HS-27A (cell line): ENCODE data around the gene LRRC26.
A peak's percentile ranks its signal among the peaks of the same experiment; 100 is the strongest.

Source experiments
- DNase-seq: peaks from one replicate; pipeline ENCODE4 v3.0.0-alpha.2; 2012; ENCODE audit warnings: low read depth, missing footprints

LRRC26 gene, protein sequence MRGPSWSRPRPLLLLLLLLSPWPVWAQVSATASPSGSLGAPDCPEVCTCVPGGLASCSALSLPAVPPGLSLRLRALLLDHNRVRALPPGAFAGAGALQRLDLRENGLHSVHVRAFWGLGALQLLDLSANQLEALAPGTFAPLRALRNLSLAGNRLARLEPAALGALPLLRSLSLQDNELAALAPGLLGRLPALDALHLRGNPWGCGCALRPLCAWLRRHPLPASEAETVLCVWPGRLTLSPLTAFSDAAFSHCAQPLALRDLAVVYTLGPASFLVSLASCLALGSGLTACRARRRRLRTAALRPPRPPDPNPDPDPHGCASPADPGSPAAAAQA

DNA sequence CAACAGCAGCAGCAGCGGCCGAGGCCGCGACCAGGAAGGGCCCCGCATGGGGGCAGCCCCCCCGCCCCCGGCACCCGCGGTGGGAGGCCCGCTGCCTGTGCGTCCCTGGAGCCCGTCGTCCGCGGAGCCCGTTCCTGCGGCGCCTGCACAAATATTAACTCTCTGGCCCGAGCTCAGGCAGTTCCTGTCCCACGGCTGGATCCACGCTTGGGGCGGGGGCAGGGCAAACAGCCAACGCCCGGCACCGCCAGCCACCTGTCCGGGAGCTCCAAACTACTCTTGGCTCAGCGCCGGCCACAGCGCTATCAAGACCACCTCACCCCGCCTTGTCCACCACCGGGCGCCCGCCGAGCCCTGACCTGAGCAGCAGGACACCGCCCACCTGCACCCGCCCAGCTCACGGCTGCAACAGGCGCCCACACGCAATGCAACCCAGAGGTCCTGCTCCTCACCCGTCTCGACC, at the start of gene LRRC26:
LRRC26 (minus strand) TSS at position 156 of the 463 bp plus-strand sequence; CDS start at position 48, 108 bp downstream.
- DNase-seq, result no peak

DNA sequence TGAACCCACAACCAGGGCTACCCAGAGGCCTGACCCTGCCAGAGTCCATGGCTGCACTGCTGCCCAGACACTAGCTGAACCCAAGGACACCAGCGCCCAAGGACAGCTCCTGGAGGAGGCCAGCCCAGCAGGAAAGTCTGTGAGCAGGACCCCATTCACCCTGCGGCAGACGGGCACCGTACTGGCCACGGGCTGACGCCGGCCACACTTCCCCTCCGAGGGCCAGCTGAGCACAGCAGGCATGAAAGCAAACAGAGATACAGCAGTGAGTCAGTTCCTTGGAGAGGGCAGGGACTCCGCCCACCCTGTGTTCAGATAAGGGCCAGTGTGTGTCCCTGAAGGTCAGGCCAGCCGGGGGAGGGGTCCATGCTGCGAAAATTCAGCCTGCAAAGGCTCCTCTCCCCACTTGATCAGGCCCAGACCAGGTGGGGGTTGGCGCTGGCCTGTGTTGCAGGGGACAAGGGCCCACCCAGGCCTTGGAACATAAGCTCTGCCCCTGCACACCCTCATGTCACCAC, 49.0 kb upstream of the LRRC26 start:
- DNase-seq, result no peak

DNA sequence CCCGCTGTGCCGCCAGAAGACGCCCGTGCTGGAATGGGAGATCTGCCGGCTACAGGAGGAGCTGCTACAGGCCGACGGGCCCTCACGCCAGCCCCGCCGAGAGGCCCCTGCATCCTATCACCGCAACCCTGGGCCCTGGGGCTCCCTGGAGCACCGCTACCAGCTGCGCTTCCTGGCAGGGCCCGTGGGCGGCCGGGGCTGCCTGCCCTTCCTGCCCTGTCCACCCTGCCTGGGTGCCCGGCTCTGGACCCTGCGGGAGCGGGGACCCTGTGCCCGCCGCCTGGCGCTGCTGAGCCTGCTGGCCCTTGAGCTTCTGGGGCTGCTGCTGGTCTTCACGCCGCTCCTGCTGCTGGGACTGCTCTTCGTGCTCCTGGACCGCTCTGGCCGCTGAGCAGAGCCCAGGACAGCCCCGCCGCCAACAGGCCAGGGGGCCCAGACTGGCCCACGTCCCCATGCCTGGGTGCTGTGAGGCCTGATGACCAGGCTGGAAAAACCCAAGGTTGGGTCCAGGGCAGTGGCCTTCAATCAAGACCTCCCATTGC, 48.4 kb upstream of the LRRC26 start:
- no peak for DNase-seq

DNA sequence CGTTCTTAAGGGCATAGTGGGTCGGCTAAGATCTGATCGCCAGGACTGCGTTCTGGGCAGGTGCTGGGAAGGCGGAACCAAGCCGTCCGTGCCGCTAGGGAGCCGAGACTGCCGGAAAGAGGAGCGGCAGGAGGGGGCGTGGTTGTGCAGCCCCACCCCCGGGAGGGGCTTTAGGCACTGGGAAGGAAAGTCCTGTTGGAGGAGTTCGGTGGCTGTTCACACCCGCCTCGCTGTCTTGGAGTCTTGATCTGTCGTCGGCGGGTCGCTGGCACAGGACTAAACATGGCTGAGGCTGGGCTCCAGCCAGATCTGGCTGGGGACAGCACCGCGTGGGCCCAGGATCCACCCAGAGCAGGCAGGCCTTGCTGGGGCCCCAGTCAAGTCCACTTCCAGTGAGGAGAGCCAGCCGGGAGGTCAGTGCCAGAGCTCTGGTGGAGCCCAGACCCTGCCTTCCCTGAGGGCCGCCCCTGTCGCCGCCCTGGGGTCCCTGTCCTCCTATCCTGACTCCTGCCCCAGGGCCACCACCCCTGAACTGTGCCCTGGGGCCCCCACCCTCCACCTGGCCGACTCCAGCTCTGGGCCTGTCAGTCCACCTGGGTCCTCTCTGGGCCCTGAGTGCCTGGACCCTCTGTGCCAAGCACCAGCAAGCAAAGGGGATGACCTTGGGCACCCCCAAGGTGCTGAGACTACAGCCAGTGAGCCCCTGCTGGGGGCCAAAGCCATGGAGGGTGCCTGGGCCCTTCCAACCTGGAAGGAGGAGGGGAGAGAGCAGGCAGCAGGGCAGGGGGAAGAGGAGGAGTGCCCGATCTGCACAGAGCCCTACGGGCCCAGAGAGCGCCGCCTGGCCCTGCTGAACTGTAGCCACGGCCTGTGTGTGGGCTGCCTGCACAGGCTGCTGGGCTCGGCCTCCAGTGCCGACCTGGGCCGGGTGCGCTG, 47.7 kb upstream of the LRRC26 start:
- no peak for DNase-seq

DNA sequence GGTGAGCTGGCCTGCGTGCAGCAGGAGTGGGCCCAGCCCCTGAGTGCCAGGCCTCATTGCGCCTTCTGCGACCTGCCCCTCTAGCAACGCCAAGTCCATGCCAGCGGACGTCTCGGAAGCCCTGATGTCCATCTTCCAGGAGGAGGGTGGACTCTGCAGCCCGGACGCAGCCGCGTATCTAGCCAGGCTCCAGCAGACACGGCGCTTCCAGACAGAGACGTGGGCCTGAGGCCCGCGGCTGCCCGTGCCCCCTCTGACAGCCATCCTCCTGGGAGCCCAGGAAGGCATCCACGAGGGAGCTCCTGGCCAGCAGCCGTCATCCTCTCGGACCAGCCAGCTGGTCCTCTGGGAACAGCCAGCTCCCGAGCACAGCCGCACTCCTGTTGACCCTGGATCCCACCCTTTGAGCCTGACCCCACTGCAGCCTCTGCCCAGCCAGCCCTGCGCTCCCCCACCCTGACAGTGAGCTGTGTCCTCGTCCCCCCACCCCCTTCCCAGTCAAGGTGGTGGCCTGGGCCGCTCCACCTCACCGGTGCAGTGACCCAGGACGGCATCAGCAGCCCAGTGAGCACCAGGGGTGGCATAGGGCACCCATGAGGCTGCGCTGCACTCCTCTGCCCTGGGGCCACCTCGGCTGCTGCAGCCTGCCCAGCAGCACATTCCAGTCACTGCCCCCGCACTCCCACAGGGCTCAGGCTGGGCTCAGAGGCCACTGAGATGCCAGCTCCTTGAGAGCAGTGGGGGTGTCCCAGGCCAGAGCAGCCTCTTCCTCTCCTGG, 46.5 kb upstream of the LRRC26 start:
- no peak for DNase-seq

DNA sequence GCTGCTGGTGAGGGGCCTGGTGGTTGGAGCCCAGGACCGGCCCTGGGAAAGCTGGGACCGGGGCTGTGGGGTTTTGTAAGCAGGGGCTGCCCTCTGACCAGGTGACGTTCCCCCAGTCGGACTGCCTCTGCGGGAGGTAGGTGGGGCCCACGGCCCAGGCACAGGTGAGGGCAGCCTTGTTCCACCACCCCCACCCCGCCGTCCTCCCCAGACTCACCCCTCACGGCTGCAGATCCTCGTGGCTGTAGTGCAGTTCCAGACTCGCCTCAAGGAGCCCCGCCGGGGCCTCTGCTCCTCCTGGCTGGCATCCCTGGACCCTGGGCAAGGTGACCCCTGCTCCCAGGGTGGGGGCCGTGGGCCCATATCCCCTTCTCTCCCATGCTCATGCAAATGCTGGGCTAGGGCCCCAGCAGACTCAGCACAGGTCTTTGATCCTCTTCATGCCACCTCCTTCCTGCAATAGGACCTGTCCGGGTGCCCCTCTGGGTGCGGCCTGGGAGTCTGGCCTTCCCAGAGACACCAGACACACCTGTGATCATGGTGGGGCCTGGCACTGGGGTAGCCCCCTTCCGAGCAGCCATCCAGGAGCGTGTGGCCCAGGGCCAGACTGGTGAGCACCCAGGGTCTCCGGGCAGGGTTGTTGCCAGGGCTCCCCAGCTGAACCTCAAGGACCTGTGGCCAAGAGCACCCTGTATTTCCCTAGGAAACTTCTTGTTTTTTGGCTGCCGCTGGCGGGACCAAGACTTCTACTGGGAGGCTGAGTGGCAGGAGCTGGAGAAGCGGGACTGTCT, 45.5 kb upstream of the LRRC26 start:
- no peak for DNase-seq

DNA sequence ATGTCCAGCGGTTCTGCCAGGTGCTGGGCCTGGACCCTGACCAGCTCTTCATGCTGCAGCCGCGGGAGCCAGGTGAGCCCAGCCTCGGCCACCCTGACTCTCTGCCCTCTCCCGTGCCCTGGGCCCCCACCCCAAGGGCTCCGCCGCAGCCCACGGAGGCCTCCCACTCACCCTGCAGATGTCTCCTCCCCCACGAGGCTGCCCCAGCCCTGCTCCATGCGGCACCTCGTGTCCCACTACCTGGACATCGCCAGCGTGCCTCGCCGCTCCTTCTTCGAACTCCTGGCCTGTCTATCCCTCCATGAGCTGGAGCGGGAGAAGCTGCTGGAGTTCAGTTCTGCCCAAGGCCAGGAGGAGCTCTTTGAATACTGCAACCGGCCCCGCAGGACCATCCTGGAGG, 44.8 kb upstream of the LRRC26 start:
- DNase-seq, result no peak

DNA sequence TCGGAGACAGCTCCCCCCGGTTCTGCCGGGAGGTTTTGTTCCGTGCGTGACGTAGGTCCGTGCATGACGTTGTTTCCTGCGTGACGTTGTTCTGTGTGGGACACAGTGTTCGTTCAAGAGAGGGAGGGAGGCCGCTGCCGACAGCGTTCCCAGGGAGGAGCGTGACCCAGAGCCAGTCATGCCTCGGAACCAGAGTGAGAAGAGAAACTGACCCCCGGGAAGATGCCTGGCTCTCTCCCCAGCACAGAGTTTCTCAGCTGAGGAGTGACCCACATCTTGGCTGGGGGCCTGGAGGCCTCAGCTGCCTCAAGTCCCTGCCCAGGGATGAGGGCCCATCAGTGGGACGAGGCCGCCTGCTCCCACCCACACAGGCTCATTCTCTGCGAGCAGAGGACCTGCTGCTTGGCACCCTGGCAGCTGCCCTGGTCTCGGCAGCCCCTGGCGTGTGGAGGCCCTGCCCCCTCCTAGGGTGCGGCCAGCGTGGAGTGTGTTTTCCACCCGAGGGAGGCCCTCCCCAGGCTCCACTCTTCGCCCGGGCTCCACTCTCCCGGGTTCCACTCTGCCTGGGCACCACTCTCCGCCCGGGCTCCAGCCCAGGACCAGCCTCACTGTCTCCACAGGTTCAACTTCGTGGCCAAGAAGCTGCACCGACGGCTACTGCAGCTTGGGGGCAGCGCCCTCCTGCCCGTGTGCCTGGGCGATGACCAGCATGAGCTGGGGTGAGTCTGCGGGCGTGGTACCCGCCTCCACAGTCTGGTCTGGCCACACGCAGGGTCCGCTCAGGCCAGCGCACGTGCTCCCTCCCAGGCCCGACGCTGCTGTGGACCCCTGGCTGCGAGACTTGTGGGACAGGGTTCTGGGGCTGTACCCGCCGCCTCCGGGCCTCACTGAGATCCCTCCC, 43.6 kb upstream of the LRRC26 start:
- no peak for DNase-seq

DNA sequence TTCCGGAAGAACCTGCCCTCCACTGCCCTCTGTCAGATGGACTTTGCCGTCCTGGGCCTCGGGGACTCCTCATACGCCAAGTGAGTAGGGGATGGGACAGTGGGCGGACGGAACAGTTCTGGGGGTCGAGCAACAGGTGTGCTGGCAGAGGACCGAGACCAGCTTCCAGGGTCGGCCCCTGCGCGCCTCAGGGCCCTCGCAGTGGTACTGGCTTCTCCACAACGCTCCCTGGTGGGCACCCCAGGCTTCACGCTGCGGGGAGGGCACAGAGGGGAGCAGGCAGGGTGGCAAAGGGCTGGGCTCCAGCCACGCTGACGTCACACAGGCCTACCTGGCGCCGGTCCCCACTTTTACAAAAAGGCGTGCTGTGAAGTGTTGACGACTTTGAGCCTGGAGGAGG, 42.7 kb upstream of the LRRC26 start:
- DNase-seq, result no peak

DNA sequence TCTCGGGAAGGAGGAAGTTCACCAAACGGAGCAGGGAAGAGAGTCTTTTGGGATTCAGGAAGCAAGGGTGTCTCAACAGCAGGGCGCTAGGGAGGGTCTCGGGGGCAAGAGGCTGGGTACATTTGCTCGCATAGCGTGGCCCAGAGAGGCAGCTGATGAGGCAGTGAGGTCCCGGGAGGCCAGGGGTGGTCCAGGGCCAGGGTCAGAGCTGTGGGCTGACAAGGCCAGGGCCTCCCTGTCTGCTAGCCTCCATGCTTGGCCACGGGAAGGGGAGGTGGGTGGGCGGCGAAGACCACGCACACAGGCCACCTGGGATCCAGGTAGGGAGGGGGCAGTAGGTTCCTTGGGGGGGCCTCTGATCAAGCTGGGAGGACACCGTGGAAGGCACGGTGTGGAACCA, 41.7 kb upstream of the LRRC26 start:
- DNase-seq, result no peak

DNA sequence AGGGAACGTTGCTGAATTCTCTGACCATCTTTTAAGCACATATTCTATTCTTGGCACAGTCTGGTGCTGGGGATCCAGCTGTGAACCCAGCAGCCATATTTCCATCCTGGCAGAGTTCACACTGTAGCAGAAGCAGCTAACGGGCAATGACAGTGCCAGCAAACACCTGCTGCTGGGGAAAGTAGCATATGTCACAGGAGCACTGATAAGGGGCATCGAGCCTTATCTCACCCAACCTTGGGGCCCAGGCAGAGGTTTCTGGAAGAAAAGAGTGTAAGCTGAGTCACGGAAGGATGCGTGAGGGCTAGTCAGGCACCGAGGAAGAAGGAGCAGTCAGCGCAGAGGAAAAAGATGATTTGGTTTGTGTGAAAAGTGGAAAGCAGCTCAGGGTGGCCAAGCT, 36.8 kb upstream of the LRRC26 start:
- DNase-seq, result no peak

DNA sequence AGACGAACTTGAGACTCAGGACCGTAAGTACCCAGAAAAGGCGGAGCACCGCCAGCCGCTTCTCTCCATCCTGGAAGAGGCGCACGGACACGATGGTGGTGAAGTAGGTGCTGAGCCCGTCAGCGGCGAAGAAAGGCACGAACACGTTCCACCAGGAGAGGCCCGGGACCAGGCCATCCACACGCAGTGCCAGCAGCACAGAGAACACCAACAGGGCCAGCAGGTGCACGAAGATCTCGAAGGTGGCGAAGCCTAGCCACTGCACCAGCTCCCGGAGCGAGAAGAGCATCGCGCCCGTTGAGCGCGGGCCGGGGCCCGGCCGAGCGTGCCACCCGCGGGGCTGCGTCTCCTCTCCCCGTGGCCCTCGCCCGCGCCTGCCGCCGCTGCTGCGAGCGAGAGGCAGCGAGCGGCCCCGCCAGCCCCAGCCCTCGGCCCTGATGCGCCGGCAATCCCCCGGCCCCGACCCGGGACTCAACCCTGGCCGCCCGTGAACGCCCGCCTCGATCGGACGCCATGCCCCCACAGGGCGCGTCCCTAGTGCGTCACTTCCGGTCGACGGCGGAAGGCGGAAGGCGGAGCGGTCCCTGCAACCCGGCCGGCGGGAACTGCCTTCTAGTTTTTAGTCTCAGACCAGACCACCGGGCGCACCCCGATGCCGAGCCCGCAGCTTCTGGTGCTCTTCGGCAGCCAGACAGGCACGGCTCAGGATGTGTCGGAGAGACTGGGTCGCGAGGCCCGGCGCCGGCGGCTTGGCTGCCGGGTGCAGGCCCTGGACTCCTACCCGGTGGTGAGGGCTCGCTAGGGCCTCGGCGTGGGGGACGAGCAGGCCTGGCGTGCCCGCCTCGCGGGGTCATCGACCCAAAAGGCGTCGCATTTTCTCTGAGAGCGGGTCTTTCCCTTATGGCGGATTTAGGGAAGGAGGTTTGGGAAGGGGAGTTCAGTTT, 35.5 kb upstream of the LRRC26 start, which contains the start of the genes NDOR1 and TMEM203:
NDOR1 (plus strand) TSS at position 575 of the 944 bp plus-strand sequence; CDS start at position 653, 78 bp downstream.
TMEM203 (minus strand) TSS at position 523 of the 944 bp plus-strand sequence; CDS start at position 289, 234 bp downstream.
- peak; percentile 42 for DNase-seq

DNA sequence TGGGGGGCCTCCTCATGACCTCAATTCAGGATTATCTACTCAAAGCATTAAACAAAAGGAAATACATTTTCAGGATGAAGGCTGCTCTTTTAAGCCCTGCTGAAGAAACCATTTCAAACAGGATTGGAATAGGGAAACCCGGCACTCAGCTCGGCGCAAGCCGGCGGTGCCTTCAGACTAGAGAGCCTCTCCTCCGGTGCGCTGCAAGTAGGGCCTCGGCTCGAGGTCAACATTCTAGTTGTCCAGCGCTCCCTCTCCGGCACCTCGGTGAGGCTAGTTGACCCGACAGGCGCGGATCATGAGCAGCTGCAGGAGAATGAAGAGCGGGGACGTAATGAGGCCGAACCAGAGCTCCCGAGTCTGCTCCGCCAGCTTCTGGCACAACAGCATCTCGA, 34.9 kb upstream of the LRRC26 start:
- no peak for DNase-seq

DNA sequence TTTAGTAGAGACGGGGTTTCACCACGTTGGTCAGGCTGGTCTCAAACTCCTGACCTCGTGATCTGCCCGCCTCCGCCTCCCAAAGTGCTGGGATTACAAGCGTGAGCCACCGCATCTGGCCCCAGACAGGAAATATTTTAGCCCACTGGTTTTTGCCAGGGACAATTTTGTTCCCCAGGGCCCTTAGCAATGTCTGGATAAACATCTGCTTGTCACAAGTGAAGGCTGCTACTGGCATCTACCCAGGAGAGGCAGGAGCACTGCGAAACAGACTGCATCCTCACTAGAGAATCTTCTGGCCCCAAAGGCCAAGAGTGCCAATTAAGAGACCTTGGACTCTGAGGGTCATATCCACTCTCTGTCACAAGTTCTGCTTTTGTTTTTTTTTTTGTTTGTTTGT, 33.1 kb upstream of the LRRC26 start:
- no peak for DNase-seq

DNA sequence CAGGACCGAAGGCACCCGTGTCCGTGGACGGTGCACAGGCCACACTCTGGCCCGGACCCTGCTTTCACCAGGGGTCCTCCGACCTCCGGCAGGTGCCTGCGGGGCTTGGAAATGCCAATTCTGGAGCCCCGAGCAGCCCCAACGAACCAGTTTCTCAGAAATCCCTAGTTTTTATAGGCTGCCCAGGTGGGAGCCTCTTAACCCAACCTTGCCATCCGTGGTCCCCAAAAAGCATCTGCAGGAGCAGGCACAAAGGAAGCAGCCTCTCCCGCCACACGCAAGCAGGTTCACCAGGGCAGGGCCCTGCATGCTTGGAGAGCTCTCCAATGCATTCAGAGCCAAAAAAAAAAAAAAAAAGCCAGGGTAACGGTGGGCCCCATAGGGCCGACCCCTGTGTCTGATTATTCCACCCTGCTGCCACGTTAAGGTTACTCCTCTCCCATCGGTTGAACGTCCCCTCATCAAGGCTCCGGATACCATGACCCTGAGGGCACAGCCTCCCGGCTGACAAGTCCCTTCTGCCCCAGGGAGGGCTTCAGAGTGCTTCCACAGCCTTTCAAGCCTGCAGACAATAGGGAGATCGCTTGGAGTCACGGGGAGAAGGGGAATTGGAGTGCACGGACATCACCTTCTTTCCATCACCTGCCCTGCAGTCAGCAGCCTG, 31.5 kb upstream of the LRRC26 start:
- DNase-seq, result no peak

DNA sequence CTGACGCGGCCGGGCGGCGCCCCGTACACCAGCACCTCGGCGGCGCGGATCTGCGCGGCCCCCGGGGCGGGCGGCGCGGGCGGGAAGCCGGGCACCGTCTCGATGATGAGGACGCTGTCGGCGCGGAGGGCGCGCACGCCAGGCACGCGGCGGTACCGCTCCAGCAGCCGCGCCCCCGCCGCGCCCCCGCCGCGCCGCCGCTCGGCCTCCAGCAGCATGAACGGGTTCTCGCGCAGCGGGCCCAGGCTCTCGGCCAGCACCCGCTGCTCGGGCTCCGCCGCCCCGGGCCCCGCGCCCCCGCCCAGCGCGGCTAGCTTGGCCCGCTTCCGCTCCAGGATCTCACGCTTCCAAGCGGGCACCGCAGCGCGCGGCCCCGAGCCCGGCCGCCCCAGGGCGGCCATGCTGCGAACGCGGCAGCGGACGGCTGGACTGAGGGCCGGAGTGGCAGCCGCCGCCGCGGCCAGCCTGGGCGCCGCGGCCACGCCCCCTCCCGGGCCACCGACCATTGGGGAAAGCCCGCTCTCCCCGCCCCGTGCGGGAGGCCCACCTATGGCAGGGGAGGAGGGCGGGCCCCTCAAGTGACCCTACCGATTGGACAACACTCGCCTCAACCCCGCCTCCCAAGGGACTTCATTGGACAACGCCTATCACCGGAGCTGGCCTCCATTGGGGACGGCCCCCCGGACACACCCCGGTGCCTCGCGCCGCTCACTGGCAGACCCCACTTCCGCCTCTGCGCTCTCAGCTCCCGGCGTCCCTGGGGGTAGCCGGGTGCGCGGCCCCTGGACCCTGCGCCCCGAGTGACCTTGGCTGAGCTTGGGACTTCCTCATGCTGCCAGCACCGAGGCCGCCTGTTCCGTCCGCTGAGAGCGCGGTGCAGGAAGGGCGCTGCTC, 30.7 kb upstream of the LRRC26 start, which contains the start of gene TPRN:
TPRN (minus strand) TSS at position 431 of the 894 bp plus-strand sequence; CDS start at position 401, 30 bp downstream.
- peak; percentile 82 for DNase-seq
